SU-DHL-6 (cell line): Measurements from ENCODE around the gene ARMC12.

ENCODE experiments used
- EZH2phosphoT487 ChIP-seq: fragments of 200-600 bp; sonication (generic), shearing (Covaris generic); conservative IDR thresholded peaks from 2 replicates; pipeline ENCODE4 v1.6.1; 2018; ENCODE audit warnings: mild to moderate bottlenecking, antibody characterized with exemption, low read length, moderate library complexity, mixed read lengths
- TF ChIP-seq, protein P1 (sequence below): fragments of 200-600 bp; sonication (generic); IDR thresholded peaks from one replicate; pipeline ENCODE4 v1.5.1; 2017; ENCODE audit warnings: antibody characterized with exemption, mild to moderate bottlenecking, low read length, moderate library complexity; ENCODE audit not compliant: insufficient read depth, poor library complexity, severe bottlenecking

GRCh38 chr6:35731414-35731735 lies 5.5 kb upstream of the ARMC12 start:
- TF ChIP-seq, protein P1, sequence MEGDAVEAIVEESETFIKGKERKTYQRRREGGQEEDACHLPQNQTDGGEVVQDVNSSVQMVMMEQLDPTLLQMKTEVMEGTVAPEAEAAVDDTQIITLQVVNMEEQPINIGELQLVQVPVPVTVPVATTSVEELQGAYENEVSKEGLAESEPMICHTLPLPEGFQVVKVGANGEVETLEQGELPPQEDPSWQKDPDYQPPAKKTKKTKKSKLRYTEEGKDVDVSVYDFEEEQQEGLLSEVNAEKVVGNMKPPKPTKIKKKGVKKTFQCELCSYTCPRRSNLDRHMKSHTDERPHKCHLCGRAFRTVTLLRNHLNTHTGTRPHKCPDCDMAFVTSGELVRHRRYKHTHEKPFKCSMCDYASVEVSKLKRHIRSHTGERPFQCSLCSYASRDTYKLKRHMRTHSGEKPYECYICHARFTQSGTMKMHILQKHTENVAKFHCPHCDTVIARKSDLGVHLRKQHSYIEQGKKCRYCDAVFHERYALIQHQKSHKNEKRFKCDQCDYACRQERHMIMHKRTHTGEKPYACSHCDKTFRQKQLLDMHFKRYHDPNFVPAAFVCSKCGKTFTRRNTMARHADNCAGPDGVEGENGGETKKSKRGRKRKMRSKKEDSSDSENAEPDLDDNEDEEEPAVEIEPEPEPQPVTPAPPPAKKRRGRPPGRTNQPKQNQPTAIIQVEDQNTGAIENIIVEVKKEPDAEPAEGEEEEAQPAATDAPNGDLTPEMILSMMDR, result no peak
- TF ChIP-seq EZH2phosphoT487, result no peak
